ENCODE results near the gene NRTN. TPM values are rescaled to one million over a fixed set of nuclear protein-coding genes. Genes with fewer than 3 reads are reported as not detected.

The NRTN gene
- total and polyA plus RNA-seq, 2 of the 4 experiments (the other 2 are of a cell fraction) = 0.17 to 0.18 TPM

DNA sequence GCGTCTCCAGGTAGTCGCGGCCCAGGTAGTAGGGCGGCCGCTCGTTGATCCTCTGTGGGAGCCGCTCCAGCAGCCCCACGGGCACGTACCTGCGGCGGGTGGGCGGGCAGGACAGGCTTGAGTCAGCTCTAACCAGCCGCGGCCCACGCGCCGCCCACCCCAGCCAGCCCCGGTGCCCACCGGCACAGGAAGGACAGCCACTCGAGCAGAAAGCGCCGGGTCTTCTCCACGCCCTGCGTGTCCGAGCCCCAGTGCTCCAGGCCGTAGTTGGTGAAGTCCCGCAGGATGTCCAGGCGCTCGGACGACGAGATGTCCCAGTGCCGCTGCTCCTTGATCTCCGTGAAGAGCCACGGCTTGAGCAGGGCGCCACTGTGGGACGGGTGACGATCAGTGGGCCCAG lies 19.4 kb upstream of the NRTN start:
- no peak overlapping the region for H3K18ac ChIP-seq (ENCODE audit: low read depth, low read length)
- no peak overlapping the region for H3K56ac ChIP-seq (ENCODE audit: extremely low read depth, insufficient read depth, low read length)
- 0 out of 2 replicates have a peak, but pooled peaks cover 2% of the 10 kb centered on the region for H3K4me1 ChIP-seq (ENCODE audit: control insufficient read depth, insufficient read depth, low read length)
- no peak overlapping the region for H3K27ac ChIP-seq (ENCODE audit: insufficient read depth, low read length)
- H4K8ac ChIP-seq (ENCODE audit: low read depth in 2 of 2, low read length in 2 of 2) = no peak overlapping the region
- H2BK5ac ChIP-seq (ENCODE audit: low read depth, low read length, poor library complexity, severe bottlenecking) = no peak overlapping the region
- peaks cover 47% of the 10 kb centered on the region for H3K36me3 ChIP-seq (ENCODE audit: control insufficient read depth, insufficient read depth, low read length)
- no peak overlapping the region for H3K4me3 ChIP-seq (ENCODE audit: insufficient read depth, low read depth, low read length)
- H3K9me1 ChIP-seq (ENCODE audit: insufficient read depth, low read length) = 0 out of 2 replicates have a peak, but pooled peaks cover 3% of the 10 kb centered on the region
- no peaks in the 10 kb centered on the region for H3K27me3 ChIP-seq (ENCODE audit: control insufficient read depth, insufficient read depth, low read length)
- no peak for ATAC-seq (ENCODE audit: low read depth)
- POLR2A ChIA-PET (ENCODE audit: unreplicated experiment) = no interaction called here
- no peak overlapping the region for H2AK5ac ChIP-seq (ENCODE audit: low read depth, low read length)
- dilution Hi-C loops (cut with HindIII; ENCODE audit: low sequenced_read_pairs, unreplicated experiment) (no loop called here), in situ Hi-C loops (cut with MboI; ENCODE audit: low sequenced_read_pairs) (no loop called here), intact Hi-C loops (cut with micrococcal nuclease) (no loop called here)
- WGBS, 2 experiments (ENCODE audit: extremely low coverage in 2 of 2, insufficient read length in 1 of 2) = 93% methylated on average over 27 of the region's 37 CpGs; no CpG with 5 or more reads in 1 of the 2 experiments
- no peak overlapping the region for H3K9ac ChIP-seq (ENCODE audit: low read depth, low read length)
- no peak overlapping the region for H2BK20ac ChIP-seq (ENCODE audit: low read depth, low read length)
- no peak overlapping the region for H4K91ac ChIP-seq (ENCODE audit: insufficient read depth, low read depth, low read length)
- CTCF ChIA-PET = no interaction called here
- H3K4ac ChIP-seq (ENCODE audit: low read depth, low read length) = no peak overlapping the region
- H3K23ac ChIP-seq (ENCODE audit: low read depth, low read length) = no peak overlapping the region
- BruUV-seq (replicated peaks) = no TSS peak
- H2BK120ac ChIP-seq (ENCODE audit: low read depth, low read length) = no peak overlapping the region
- DNase-seq = no peak
- no peak overlapping the region for H3K4me2 ChIP-seq (ENCODE audit: low read depth, low read length)
- H4K5ac ChIP-seq (ENCODE audit: low read depth, low read length) = no peak overlapping the region
- no peak overlapping the region for H2AFZ ChIP-seq (replicated peaks; ENCODE audit: low read length, poor library complexity)
- H4K20me1 ChIP-seq (ENCODE audit: insufficient read depth, low read length) = peaks cover 7% of the 10 kb centered on the region
- H2AK9ac ChIP-seq (replicated peaks; ENCODE audit: low read depth, low read length, poor library complexity) = no peak overlapping the region
- peaks cover 0 to 11% of the 10 kb centered on the region in 2 experiments; a peak in 2 of 4 replicates for H3K79me1 ChIP-seq (ENCODE audit: low read depth in 1 of 2, low read length in 2 of 2)
- TF ChIP-seq FOS (IDR thresholded peaks at IDR 0.05; ENCODE audit: low read depth, low read length) = no peak
- no peak for TF ChIP-seq CHD1 (IDR thresholded peaks at IDR 0.05; ENCODE audit: low read depth, low read length)
- TF ChIP-seq RCOR1 (IDR thresholded peaks at IDR 0.05; ENCODE audit: insufficient replicate concordance, low read length) = no peak
- no peak for TF ChIP-seq RFX5 (IDR thresholded peaks at IDR 0.05; ENCODE audit: low read depth, low read length)
- TF ChIP-seq, protein P1, sequence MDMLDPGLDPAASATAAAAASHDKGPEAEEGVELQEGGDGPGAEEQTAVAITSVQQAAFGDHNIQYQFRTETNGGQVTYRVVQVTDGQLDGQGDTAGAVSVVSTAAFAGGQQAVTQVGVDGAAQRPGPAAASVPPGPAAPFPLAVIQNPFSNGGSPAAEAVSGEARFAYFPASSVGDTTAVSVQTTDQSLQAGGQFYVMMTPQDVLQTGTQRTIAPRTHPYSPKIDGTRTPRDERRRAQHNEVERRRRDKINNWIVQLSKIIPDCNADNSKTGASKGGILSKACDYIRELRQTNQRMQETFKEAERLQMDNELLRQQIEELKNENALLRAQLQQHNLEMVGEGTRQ (IDR thresholded peaks at IDR 0.05; ENCODE audit: low read depth, low read length) = no peak
- TF ChIP-seq SMC3 (IDR thresholded peaks at IDR 0.05; ENCODE audit: low read depth, low read length) = no peak
- TF ChIP-seq CEBPB (IDR thresholded peaks at IDR 0.05; ENCODE audit: low read depth, low read length) = no peak
- no peak for TF ChIP-seq NFE2L2 (IDR thresholded peaks at IDR 0.05; ENCODE audit: low read depth, low read length)
- TF ChIP-seq RAD21 (IDR thresholded peaks at IDR 0.05; ENCODE audit: low read length) = no peak
- H3K14ac ChIP-seq (replicated peaks; ENCODE audit: low read depth, low read length) = no peak overlapping the region
- H3K9me3 ChIP-seq (ENCODE audit: control insufficient read depth, insufficient read depth, low read length) = no peaks in the 10 kb centered on the region
- H2BK15ac ChIP-seq (ENCODE audit: low read depth, low read length) = no peak overlapping the region

Measured in IMR-90 (cell line).